Activated CD8-positive, alpha-beta memory T cell treated with anti-CD3 and anti-CD28 coated beads, Interleukin-2, amount 50 U/mL, for 24 hours (primary cell): ENCODE data around the gene ZYX.
"Not testable (repeated sequence)": the region's sequence is repeated elsewhere in the genome, so short reads cannot be mapped to it uniquely, and the experiment has no call there.

Source experiments
- DNase-seq: peaks from one replicate; pipeline ENCODE4 v3.0.0-alpha.2; 2020; ENCODE audit errors: extremely low read depth

Gene ZYX

DNA sequence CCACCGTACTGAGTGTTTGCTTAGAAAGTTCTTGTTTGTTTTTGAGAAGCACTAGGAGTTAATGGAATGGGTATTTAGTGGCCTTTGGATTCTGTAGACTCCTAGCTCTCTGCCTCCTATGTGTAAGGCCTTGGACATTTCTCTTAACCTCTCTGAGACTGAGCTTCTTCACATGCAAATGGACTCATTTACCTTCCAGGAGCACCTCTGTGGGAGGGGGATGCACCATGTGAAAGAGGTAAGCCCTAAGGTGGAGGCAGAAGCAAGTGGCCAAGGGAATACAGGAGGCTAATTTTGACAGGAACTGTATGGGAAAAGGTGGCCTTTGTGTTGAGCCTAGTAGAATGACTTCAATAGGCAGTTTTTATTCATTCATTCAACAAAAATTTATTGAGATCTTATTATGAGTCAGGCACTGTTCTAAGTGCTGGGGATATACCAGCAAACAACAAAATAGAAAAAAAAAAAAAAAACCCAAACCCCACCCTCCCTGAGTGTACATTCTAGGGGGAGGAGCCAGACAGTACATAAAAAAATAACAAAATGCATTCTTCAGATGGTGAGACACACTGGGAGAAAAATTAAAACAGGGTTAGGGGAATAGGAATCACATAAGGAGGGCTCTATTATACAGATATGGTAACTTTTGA is 36.7 kb downstream of the ZYX start:
- DNase-seq, result no peak

DNA sequence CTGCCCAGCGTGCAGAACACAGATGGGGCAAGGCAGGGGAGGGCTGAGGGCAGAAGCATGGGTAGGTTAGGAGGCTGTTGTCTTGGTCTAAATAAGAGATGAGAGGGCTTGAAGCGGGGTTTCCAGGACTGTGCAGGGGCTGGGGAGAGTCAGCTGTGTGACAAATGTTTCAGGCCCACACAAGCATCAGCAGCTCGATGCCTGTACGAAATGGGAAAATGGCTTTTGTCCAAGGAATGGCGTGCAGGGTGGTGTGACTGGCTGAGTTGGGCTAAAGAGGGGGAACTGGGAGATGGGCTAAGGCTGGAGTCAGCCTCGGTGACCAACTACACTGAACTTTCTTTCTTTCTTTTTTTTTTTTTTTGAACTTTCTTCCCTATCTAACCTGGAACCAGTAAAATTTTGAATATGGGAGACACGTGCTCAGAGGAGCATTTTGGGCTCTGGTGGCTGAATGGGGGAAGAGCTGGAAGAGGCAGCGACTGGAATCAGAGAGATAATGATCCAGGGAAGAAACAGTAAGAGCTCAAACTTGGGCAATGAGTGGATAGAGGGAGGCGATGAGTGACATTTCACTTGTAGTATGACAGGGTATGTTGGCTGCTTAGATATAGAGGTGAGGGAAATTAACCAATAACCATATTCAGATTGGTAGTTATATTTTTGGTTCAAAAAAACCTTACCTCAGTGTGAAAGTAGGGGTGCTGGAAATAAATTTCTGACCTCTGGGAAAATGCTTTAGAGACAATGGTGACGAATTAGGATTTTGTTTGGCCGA is 37.7 kb downstream of the ZYX start:
- no peak for DNase-seq

DNA sequence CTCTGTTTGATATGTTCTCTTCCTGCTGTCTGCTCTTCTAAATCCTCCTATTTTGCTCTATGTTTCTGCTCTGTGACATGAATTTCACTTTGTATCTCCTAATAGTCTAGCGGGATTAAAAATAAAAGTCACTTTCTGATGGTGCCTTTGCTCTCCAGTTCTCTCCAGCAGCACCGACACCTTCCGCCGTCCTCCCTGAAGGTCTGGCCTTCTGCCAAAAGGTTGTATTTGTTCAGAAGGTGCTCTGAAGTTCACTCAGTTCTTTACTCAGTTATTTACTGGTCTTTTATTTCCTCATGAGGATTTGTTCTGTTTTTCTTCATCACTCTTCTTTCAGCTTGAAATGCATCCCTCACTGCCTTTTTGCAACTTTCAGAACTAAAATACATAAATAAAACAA is 38.7 kb downstream of the ZYX start:
- DNase-seq, result no peak

DNA sequence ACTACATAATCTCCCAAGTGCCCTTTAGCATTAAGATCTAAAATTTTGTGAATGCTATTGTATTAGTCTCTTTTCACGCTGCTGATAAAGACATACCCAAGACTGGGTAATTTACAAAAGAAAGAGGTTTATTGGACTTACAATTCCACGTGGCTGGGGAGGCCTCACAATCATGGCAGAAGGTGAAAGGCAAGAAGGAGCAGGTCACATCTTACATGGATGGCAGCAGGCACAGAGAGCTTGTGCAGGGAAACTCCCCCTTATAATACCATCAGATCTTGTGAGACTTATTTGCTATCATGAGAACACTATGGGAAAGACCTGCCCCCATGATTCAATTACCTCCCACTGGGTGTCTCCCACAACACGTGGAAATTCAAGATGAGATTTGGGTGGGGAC is 39.5 kb downstream of the ZYX start:
- DNase-seq, result not testable (repeated sequence)

DNA sequence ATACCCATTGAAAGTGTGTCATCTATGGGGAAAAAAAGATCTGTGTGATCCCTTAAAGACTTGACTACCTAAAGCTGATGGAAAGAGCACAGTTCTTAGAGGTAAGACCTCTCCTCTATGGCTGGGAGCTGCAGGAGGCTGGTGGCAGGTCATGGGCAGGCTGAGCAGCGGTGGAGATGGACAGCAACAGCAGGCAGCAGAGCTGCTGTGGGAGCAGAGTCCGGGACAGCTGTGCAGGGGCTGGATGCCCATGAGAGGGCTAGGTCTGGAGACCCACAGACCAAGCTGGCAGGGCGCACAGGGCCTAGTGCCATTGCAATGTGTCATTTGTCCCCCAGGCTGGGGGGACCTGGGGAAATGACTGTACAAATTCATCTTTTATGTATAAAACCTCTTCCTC is 40.9 kb downstream of the ZYX start:
- no peak for DNase-seq

DNA sequence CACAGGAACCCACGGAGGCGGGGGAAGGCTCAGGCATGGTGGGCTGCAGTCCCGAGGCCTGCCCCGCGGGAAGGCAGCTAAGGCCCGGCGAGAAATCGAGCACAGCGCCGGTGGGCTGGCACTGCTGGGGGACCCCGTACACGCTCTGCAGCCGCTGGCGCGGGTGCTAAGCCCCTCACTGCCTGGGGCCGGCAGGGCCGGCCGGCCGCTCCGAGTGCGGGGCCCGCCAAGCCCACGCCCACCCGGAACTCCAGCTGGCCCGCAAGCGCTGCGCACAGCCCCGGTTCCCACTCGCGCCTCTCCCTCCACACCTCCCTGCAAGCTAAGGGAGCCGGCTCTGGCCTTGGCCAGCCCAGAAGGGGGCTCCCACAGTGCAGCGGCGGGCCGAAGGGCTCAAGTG is 43.3 kb downstream of the ZYX start:
- not testable (repeated sequence) for DNase-seq

DNA sequence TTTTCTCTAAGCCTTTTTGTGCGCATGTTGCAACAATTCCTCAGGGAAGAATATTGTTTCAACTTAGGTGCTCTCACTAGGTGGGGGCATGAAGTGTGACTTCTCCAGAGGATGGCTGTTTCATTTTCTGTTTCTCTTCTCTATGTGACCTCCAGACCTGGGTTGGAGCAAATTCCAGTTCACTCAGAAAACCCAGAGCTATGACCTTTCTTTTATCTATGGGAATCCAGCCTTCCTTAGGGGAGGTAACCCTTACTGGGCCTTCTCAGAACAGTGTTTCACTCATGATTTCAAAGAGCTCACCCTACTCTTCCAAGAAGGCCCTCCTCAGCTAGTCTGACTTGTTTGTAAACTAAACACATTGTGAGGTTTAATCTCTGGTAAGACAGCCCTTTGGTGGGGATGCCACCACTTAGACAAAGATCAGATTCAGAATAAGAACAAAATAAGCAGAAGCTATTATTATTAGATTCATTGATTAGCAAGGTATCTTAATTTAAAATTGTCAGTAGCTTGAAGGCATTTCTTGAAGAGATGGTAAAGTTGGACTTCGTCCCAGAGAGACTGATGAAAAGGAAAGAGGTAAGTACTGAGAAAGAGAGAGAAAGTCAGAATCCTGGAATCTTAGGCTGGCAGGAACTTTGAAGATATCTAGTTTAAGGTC is 45.5 kb downstream of the ZYX start:
- no peak for DNase-seq

DNA sequence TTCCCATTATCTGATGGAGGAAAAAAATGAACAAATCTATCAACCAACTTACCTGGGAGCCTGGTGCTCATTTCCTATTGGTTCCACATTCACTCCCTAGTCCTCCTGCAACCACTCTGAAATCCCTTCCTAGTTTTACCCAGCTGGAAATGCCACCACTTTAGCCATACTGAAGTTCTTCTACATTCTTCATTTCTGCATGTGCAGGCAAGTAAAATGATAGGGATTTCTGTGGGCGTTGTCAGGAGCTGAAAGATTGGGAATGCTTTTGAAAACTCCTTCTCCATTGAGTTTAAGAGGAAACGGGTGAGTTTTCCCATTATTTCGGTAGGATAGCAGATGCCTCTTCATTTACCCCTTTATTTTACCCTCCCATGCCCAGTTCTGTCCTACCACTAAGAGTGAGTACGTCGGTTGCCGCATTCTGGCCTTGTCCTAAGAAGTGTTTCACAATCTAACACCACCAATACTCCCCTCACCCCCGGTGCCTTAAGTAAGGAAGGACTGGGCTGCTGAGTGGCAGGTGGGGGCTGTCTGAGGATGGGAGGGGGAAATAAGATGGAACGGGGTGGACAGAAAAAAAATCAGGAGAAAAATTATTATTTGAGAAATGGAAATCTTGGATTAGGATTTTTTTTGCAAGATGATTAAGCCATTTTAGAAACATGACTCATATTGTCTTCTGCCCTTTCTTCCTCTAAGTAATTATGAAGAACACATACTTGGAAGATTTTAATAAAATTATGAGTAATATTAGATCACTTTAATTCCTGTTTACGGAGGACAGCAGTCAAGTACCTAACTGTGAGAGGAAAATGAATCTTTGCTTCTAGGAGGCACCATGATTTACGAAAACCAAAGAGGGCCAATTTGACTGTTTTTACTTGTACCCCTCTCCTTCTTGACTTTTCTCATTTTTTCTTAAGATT is 48.9 kb downstream of the ZYX start:
- DNase-seq, result no peak

DNA sequence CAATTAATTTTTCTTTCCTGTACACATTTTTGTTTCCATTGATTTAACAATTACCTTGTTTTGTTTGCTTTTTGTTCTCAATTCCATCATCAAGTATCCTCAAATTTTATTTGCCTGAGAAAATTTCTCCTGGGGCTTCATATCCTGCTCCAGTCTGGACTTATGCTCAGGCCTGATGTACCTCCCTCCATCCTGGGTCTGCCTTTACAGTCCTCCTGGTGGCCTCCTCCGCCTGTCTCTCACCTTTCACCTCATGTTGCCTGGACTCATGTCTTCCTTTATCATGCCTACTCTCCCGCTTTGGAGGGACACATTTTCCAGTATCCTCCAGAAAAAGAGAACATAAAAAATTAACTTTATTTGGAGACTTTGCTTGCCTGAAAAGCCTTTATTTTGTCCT is 50.0 kb downstream of the ZYX start:
- no peak for DNase-seq

DNA sequence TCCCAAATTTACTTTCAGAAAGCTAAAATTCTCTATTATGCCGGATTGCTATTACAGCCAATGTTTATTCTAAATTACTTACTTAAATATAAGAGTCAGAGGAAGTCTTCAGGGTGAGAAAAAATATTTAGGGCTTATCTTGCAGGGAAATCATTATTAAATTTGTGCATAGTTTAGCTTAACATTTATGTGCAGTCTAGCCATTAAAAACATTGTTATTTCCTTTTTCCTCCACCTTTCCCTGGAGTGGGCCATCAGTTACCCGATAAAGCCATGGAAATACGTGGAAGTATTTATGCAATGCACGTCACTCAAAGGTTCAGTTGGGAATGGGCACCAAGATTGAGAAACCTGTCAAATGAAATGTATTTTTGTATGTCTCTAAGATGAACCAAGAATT is 52.6 kb downstream of the ZYX start:
- DNase-seq, result no peak

DNA sequence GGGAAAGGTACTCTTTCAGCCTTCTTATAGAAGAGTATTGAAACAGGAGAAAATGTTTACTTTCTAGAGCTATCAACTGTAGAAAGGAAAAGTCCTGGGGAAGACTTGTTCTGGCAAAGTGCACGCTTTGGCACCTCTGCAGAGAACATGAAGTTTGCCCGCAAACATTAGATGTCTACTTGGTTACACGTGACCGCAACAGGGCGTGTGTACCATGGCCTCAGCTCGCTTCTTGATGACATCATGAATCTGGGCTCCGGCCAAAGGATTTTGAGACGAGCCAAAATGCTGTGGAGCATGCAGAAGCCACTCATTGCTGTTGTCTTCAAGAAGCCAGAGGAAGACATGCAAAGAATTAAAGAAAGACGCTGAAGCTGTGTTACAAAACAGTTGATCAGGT is 53.5 kb downstream of the ZYX start:
- DNase-seq, result no peak

DNA sequence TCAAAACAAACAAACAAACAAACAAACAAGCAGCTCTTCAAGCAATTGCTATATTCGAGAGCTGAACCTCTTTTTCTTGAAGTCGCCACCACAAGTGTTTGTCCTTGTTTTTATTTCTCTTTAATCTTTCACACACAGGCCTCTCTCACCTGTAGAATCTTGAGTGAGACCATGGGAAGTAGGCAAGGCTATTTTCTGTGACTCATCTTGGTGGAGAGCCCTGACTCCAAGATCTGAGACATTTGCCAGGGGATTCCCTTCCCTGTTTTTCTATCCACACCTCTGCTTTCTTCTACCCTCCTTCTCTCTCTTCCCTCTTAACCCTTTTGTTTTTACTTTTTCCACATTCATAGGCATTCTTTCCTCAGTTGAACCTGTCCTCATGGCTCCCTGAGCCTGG is 54.1 kb downstream of the ZYX start:
- DNase-seq, result no peak

DNA sequence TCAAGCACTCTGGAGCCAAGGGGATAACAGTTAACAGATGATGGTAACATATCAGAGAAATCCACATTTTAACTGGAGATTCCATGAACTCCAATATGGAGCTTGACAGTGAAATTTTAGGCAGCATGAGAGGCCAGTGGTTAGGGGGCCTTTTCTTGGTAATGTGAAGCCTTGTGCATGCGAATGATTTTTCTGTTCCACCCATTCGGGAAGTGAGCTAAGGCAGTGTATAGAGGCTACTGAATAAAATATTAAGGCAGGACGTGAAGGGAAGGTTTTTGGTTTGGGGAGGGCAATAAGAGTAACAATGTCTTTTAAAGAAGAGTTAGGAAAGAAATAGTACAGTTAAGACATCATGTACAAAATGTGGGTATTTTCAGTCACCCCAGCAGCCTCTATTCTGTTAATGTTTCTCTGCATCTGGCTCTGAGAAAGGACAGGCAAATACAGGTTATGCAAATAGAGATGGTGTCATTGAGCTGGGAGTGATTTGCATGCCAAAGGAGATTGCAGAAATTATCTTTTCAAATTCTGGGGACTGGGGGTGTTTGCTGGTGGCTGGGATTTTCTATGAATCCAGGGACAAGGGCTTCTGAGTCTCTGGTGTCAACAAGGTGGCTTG is 55.3 kb downstream of the ZYX start:
- DNase-seq, result no peak

DNA sequence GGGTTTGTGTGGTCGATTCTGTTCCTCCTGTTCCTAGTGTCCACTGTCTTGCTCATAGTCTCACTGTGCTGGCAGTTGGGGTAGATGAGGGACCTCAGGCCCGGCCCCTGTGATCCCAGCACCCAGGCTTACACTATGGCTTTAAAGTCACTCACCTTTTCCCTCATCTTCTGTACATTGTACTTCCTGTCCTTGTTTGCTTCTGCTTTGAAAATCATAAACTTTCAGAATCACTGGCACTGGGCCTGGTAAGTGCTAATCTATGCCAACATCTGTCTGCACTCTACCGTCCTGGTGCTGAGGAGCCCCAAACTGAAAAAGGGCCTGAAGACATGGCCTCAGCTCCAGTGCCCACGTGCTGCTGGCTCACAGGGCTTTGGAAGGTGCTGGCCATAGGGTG is 56.4 kb downstream of the ZYX start:
- no peak for DNase-seq

DNA sequence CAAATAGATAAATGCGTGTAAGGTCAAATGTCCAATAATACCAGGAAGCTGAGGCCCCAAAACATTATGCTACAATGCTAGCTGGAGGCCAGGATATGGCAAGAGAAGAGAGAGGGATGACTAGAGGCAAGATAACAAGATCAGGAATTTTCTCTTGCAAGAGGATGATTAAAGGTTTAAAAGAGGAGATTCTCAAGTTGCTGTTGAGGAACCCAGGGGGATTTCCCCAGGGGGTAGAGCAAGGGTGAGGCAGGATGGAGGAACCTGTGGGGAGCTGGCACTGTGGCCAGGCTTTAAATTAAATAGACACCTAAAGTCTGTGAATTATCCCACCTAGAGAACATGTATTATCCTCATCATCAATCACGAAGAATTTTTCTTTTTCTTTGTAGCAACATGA is 58.7 kb downstream of the ZYX start:
- DNase-seq, result no peak
